PC-3 (cell line): Measurements from ENCODE around the gene FRG2. TPM values are rescaled to one million over a fixed set of nuclear protein-coding genes. Genes with fewer than 3 reads are reported as not detected.
"Not testable (repeated sequence)": the region's sequence is repeated elsewhere in the genome, so short reads cannot be mapped to it uniquely, and the experiment has no call there.

Experiments
- ATAC-seq: fragments of 200-7000 bp; cut with Tn5 transposase; 2 replicates; pipeline ENCODE4 v1.9.1; 2020; ENCODE audit warnings: mild to moderate bottlenecking, moderate library complexity
- BruUV-seq: library from RNA; stranded (reverse); fragments of 400-500 nt; replicated peaks from 2 replicates; lab custom pipeline; 2021; lab: Mats Ljungman, UMichigan
- CTCF ChIA-PET: fragments of 300-600 bp; sonication (Branson Sonifier 250); formaldehyde crosslinking; loops from one replicate; lab custom pipeline; 2022; ENCODE audit warnings: antibody characterized with exemption; lab: Charles Lee
- POLR2A ChIA-PET: fragments of 300-600 bp; sonication (Branson Sonifier 250); formaldehyde crosslinking; loops from one replicate; lab custom pipeline; 2022; ENCODE audit warnings: antibody characterized with exemption; ENCODE audit not compliant: unreplicated experiment; lab: Charles Lee
- DNase-seq: peaks from one replicate; pipeline ENCODE4 v3.0.0-alpha.2; 2015
- H2AFZ ChIP-seq: fragments of 300-600 bp; sonication (generic); 2 replicates; pipeline ENCODE4 v1.6.0; 2016; ENCODE audit warnings: antibody characterized with exemption, low read length
- H3F3A ChIP-seq: fragments of 300-600 bp; sonication (generic); one replicate; pipeline ENCODE4 v1.6.0; 2017; ENCODE audit warnings: antibody characterized with exemption, low read length, control low read depth, mild to moderate bottlenecking; ENCODE audit not compliant: unreplicated experiment
- H3K27ac ChIP-seq: fragments of 300-600 bp; sonication (generic); 2 replicates; pipeline ENCODE4 v1.5.1; 2016; ENCODE audit warnings: mild to moderate bottlenecking, low read length
- H3K27me3 ChIP-seq: fragments of 300-600 bp; sonication (generic); 2 replicates; pipeline ENCODE4 v1.6.1; 2016; ENCODE audit warnings: low read length, mixed read lengths
- H3K36me3 ChIP-seq: fragments of 300-600 bp; sonication (generic); 2 replicates; pipeline ENCODE4 v1.6.1; 2016; ENCODE audit warnings: low read depth, mixed run types, low read length, mixed read lengths
- H3K4me1 ChIP-seq: fragments of 300-600 bp; sonication (generic); 2 replicates; pipeline ENCODE4 v1.5.1; 2016; ENCODE audit warnings: low read length; ENCODE audit not compliant: insufficient read depth
- H3K4me2 ChIP-seq: fragments of 300-600 bp; sonication (generic); 2 replicates; pipeline ENCODE4 v1.6.0; 2016; ENCODE audit warnings: low read length
- H3K4me3 ChIP-seq: fragments of 300-600 bp; sonication (generic); 2 replicates; pipeline ENCODE4 v1.5.1; 2016; ENCODE audit warnings: mild to moderate bottlenecking, low read length, mixed read lengths
- H3K79me2 ChIP-seq: fragments of 300-600 bp; sonication (generic); 2 replicates; pipeline ENCODE4 v1.6.1; 2017; ENCODE audit warnings: low read length, mixed read lengths
- H3K9ac ChIP-seq: fragments of 300-600 bp; sonication (generic); 2 replicates; pipeline ENCODE4 v1.6.0; 2016; ENCODE audit warnings: mild to moderate bottlenecking, low read length
- H3K9me2 ChIP-seq: fragments of 300-600 bp; sonication (generic); replicated peaks from 2 replicates; pipeline ENCODE4 v1.6.1; 2016; ENCODE audit warnings: mixed run types, low read length, mixed read lengths
- H3K9me3 ChIP-seq: fragments of 300-600 bp; sonication (generic); 2 replicates; pipeline ENCODE4 v1.6.1; 2016; ENCODE audit warnings: low read length, mixed read lengths
- H4K20me1 ChIP-seq: fragments of 300-600 bp; sonication (generic); 2 replicates; pipeline ENCODE4 v1.6.1; 2016; ENCODE audit warnings: low read length, mixed read lengths
- EZH2 ChIP-seq: fragments of 300-600 bp; sonication (generic); IDR thresholded peaks from one replicate; pipeline ENCODE4 v1.6.1; 2017; ENCODE audit warnings: antibody characterized with exemption, mild to moderate bottlenecking, low read length; ENCODE audit not compliant: unreplicated experiment
- EZH2phosphoT487 ChIP-seq: fragments of 300-600 bp; sonication (generic); IDR thresholded peaks from 2 replicates; pipeline ENCODE4 v1.6.1; 2018; ENCODE audit warnings: mild to moderate bottlenecking, antibody characterized with exemption, low read length, borderline replicate concordance
- intact Hi-C: fragments of 100-400 bp; cut with micrococcal nuclease; formaldehyde crosslinking; loops from 2 replicates; pipeline ENCODE4 v1.9.0; 2023
- total RNA-seq: library from RNA; depleted of rRNA; stranded (reverse); fragments of >200 nt; gene quantifications from 2 replicates; pipeline ENCODE4 v1.2.3, GENCODE V29; 2014
- TF ChIP-seq, protein P1 (sequence below): fragments of 300-600 bp; sonication (generic); conservative IDR thresholded peaks from 2 replicates; pipeline ENCODE4 v1.5.1; 2017; ENCODE audit warnings: antibody characterized with exemption, low read depth, mild to moderate bottlenecking, low read length

The FRG2 gene
- total RNA-seq, 1 experiment from 2014 or later, result 0.47 TPM

DNA sequence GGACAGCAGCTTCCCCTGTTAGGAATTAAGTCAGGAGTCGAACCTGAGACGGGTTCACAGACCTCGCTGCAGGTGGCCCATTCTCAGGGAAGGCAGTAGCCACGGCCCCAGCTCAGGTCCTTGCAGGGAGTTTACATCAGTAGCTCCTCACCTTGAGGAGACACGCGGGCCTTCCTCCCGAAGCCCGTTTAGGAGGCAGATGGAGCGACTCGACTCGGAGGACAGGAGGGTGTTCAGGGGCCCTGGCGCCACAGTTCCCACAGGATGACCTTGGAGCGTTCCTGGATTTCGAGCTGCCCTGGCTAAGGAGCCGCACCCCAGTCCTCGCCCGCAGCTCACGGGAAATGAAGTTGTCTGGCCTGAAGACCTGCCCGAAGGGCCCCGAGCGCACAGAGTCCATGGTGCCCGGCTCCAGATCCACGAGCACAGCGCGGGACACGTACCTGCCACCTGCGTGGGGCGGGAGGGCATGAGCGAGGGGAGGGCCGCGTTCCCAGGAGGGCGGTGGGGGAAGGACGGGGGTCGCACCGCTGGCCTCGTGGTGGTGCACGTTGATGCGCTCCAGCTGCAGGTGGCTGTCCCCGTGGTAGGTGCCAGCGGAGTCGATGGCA lies 43.0 kb downstream of the FRG2 start:
- intact Hi-C loops, CTCF ChIA-PET, H3K4me1 ChIP-seq, H3K27me3 ChIP-seq, H3K4me2 ChIP-seq, H3K9me2 ChIP-seq, ATAC-seq, H3K9ac ChIP-seq, H2AFZ ChIP-seq, H4K20me1 ChIP-seq, H3K36me3 ChIP-seq, H3F3A ChIP-seq, H3K9me3 ChIP-seq, DNase-seq, H3K4me3 ChIP-seq, POLR2A ChIA-PET, H3K27ac ChIP-seq, H3K79me2 ChIP-seq, BruUV-seq: not testable (repeated sequence)

DNA sequence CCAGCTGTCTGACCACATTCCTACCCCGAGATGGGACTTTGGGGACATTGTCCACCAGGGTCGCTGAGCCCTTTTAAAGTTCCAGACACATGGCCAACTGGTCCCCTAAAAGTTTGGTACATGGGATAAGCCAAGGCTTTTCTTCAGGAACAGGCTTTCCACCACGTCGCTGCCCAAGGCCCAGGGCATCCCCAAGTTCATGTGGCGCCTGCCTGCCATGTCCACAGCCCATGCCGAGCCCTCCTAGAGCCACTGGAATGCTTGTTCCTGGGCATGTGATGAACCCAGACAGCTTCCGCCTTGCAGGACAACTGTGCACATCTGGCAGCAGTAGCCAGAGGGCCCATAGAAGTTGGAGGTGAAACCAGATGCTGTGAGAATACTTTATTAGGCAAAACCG lies 45.1 kb downstream of the FRG2 start:
- Histone ChIP-seq H3K27me3 (no peaks in the 10 kb centered on the region), H3K4me3 (no peak overlapping the region), H3K36me3 (no peaks in the 10 kb centered on the region), H3K4me2 (no peak overlapping the region), H3F3A (no peaks in the 10 kb centered on the region), H2AFZ (no peak overlapping the region), H3K27ac (no peak overlapping the region), H3K4me1 (no peaks in the 10 kb centered on the region), H3K9me3 (no peaks in the 10 kb centered on the region), H3K9me2 (no peaks in the 10 kb centered on the region), H3K79me2 (no peaks in the 10 kb centered on the region), H4K20me1 (no peaks in the 10 kb centered on the region), H3K9ac (no peak overlapping the region)
- DNase-seq (no peak), ATAC-seq (no peak)
- ChIA-PET POLR2A (no interaction called here), CTCF (no interaction called here)
- TF ChIP-seq, protein P1, sequence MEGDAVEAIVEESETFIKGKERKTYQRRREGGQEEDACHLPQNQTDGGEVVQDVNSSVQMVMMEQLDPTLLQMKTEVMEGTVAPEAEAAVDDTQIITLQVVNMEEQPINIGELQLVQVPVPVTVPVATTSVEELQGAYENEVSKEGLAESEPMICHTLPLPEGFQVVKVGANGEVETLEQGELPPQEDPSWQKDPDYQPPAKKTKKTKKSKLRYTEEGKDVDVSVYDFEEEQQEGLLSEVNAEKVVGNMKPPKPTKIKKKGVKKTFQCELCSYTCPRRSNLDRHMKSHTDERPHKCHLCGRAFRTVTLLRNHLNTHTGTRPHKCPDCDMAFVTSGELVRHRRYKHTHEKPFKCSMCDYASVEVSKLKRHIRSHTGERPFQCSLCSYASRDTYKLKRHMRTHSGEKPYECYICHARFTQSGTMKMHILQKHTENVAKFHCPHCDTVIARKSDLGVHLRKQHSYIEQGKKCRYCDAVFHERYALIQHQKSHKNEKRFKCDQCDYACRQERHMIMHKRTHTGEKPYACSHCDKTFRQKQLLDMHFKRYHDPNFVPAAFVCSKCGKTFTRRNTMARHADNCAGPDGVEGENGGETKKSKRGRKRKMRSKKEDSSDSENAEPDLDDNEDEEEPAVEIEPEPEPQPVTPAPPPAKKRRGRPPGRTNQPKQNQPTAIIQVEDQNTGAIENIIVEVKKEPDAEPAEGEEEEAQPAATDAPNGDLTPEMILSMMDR, result no peak
- TF ChIP-seq EZH2phosphoT487 (no peak), EZH2 (no peak)
- intact Hi-C loops, result no loop called here
- no TSS peak for BruUV-seq

GRCh38 chr4:189980292-189980691 lies 46.8 kb downstream of the FRG2 start:
- not testable (repeated sequence) for ATAC-seq

More at GRCh38 chr4:189980292-189980691, 46.8 kb downstream of the FRG2 start:
- DNase-seq, H3F3A ChIP-seq, H3K9me3 ChIP-seq, H3K27me3 ChIP-seq, H3K36me3 ChIP-seq, H2AFZ ChIP-seq, H3K9ac ChIP-seq, H3K4me3 ChIP-seq, H3K4me2 ChIP-seq, H3K4me1 ChIP-seq, intact Hi-C loops, H3K79me2 ChIP-seq, CTCF ChIA-PET, POLR2A ChIA-PET, H4K20me1 ChIP-seq, H3K9me2 ChIP-seq, H3K27ac ChIP-seq, BruUV-seq: not testable (repeated sequence)
